GM23338 (cell line): ENCODE measurements around the gene TRPM1. TPM values are rescaled to one million over a fixed set of nuclear protein-coding genes. Genes with fewer than 3 reads are reported as not detected.

Experiments used
- ATAC-seq: fragments of 200-7000 bp; cut with Tn5 transposase; 3 replicates; pipeline ENCODE4 v1.9.1; 2020
- DNase-seq: peaks from one replicate; pipeline ENCODE4 v3.0.0-alpha.2; 2015; ENCODE audit warnings: low spot score
- H2AFZ ChIP-seq: fragments of 200-600 bp; sonication (generic); 2 replicates; pipeline ENCODE4 v1.8.0; 2016; ENCODE audit warnings: antibody characterized with exemption, mild to moderate bottlenecking, moderate library complexity
- H3F3A ChIP-seq: fragments of 200-600 bp; sonication (generic); replicated peaks from 2 replicates; pipeline ENCODE4 v1.8.0; 2017; ENCODE audit warnings: antibody characterized with exemption, mixed run types, low read depth
- H3K27ac ChIP-seq: fragments of 200-600 bp; sonication (generic); 2 replicates; pipeline ENCODE4 v1.6.1; 2016; ENCODE audit warnings: low read depth
- H3K27me3 ChIP-seq: fragments of 200-600 bp; sonication (generic); 2 replicates; pipeline ENCODE4 v1.8.0; 2016; ENCODE audit warnings: mild to moderate bottlenecking, mixed run types, moderate library complexity; ENCODE audit not compliant: insufficient read depth
- H3K36me3 ChIP-seq: fragments of 200-600 bp; sonication (generic); 2 replicates; pipeline ENCODE4 v1.8.0; 2016; ENCODE audit warnings: mild to moderate bottlenecking; ENCODE audit not compliant: insufficient read depth
- H3K4me1 ChIP-seq: fragments of 200-600 bp; sonication (generic); 2 replicates; pipeline ENCODE4 v1.8.0; 2016; ENCODE audit warnings: mild to moderate bottlenecking, moderate library complexity; ENCODE audit not compliant: insufficient read depth
- H3K4me2 ChIP-seq: fragments of 200-600 bp; sonication (generic); 2 replicates; pipeline ENCODE4 v1.7.1; 2017; ENCODE audit warnings: mixed run types
- H3K4me3 ChIP-seq: fragments of 200-600 bp; sonication (generic); 2 replicates; pipeline ENCODE4 v1.6.1; 2016; ENCODE audit warnings: mixed run types
- H3K79me2 ChIP-seq: fragments of 200-600 bp; sonication (generic); replicated peaks from 2 replicates; pipeline ENCODE4 v1.8.0; 2017; ENCODE audit warnings: mild to moderate bottlenecking; ENCODE audit not compliant: insufficient read depth
- H3K9me2 ChIP-seq: fragments of 200-600 bp; sonication (generic); 2 replicates; pipeline ENCODE4 v1.8.0; 2017; ENCODE audit not compliant: insufficient read depth
- H4K20me1 ChIP-seq: fragments of 200-600 bp; sonication (generic); replicated peaks from 2 replicates; pipeline ENCODE4 v1.8.0; 2017; ENCODE audit warnings: mild to moderate bottlenecking; ENCODE audit not compliant: insufficient read depth
- H3K27ac Mint-ChIP-seq: 2 replicates; pipeline ENCODE4 v1.8.0; 2020; ENCODE audit warnings: inconsistent platforms, mild to moderate bottlenecking, moderate library complexity, mixed read lengths
- H3K27me3 Mint-ChIP-seq: 3 replicates; pipeline ENCODE4 v1.8.0; 2022; ENCODE audit warnings: low read depth, mild to moderate bottlenecking, moderate library complexity, mixed read lengths, inconsistent platforms; ENCODE audit not compliant: insufficient read depth, poor library complexity
- H3K36me3 Mint-ChIP-seq: 3 replicates; pipeline ENCODE4 v1.8.0; 2021; ENCODE audit warnings: low read depth, mild to moderate bottlenecking, inconsistent platforms, moderate library complexity, mixed read lengths
- H3K4me1 Mint-ChIP-seq: 3 replicates; pipeline ENCODE4 v1.8.0; 2020; ENCODE audit warnings: mild to moderate bottlenecking, inconsistent platforms, mixed read lengths
- H3K4me3 Mint-ChIP-seq: 3 replicates; pipeline ENCODE4 v1.8.0; 2021; ENCODE audit warnings: moderate library complexity, mild to moderate bottlenecking, inconsistent platforms, mixed read lengths
- H3K9me3 Mint-ChIP-seq: 3 replicates; pipeline ENCODE4 v1.8.0; 2020; ENCODE audit warnings: moderate library complexity, mild to moderate bottlenecking, inconsistent platforms, mixed read lengths
- CREB1 ChIP-seq: fragments of 250-450 bp; sonication (Bioruptor Pico); IDR thresholded peaks from 2 replicates; pipeline ENCODE4 v1.5.0; 2020; ENCODE audit warnings: low read depth, mild to moderate bottlenecking, moderate library complexity
- CTCF ChIP-seq, 2 experiments: fragments of 200-600 bp in 1 of 2; sonication (generic) in 1 of 2; conservative IDR thresholded peaks; 2 replicates each; pipeline versions ENCODE4 v1.5.1 to v1.6.1; 2016 to 2017; ENCODE audit warnings: antibody characterized with exemption in 2 of 2, low read depth in 2 of 2, mild to moderate bottlenecking in 2 of 2, moderate library complexity in 1 of 2
- ETS1 ChIP-seq: IDR thresholded peaks from 2 replicates; pipeline ENCODE4 v1.6.1; 2016; ENCODE audit warnings: antibody characterized with exemption
- EZH2 ChIP-seq: fragments of 200-600 bp; sonication (generic); IDR thresholded peaks from one replicate; pipeline ENCODE4 v1.8.0; 2017; ENCODE audit warnings: antibody characterized with exemption, mild to moderate bottlenecking, low read depth; ENCODE audit not compliant: unreplicated experiment
- EZH2phosphoT487 ChIP-seq: fragments of 200-600 bp; sonication (generic); IDR thresholded peaks from one replicate; pipeline ENCODE4 v1.8.1; 2018; ENCODE audit warnings: antibody characterized with exemption; ENCODE audit not compliant: unreplicated experiment
- NANOG ChIP-seq: IDR thresholded peaks from 2 replicates; pipeline ENCODE4 v1.6.1; 2016; ENCODE audit warnings: antibody characterized with exemption, borderline replicate concordance
- REST ChIP-seq: IDR thresholded peaks from one replicate; pipeline ENCODE4 v1.6.1; 2018; ENCODE audit warnings: antibody characterized with exemption; ENCODE audit not compliant: unreplicated experiment
- ZNF114 ChIP-seq: fragments of 250-450 bp; sonication (Bioruptor Pico); IDR thresholded peaks from 2 replicates; pipeline ENCODE4 v1.5.0; 2020; ENCODE audit warnings: mild to moderate bottlenecking, moderate library complexity
- ZNF331 ChIP-seq: fragments of 250-450 bp; sonication (Bioruptor Pico); IDR thresholded peaks from 2 replicates; pipeline ENCODE4 v1.5.0; 2020; ENCODE audit warnings: low read depth, mild to moderate bottlenecking, moderate library complexity
- polyA plus RNA-seq: library from polyadenylated mRNA; unstranded; fragments of >200 nt; fragmentation: Nextera tagmentation; extraction: Ambion mirVana; gene quantifications from 2 replicates; pipeline ENCODE4 v1.2.1, GENCODE V29; 2016
- total RNA-seq: library from RNA; depleted of rRNA; stranded (reverse); fragments of >200 nt; shearing (Covaris generic); gene quantifications from 2 replicates; pipeline ENCODE4 v1.2.3, GENCODE V29; 2014

Gene TRPM1
- total and polyA plus RNA-seq, 2 experiments from 2014 or later, result 0.19 TPM; not detected in 1

- TF ChIP-seq REST (no peak), CTCF (conservative IDR thresholded peaks at IDR 0.05; ENCODE audit: low read depth in 2 of 2) (no peak), EZH2 (no peak), EZH2phosphoT487 (no peak), ETS1 (no peak)
Observed at GRCh38 chr15:31082771-31083369, 18.7 kb downstream of the TRPM1 start (continued).

GRCh38 chr15:31081588-31082250, 19.8 kb downstream of the TRPM1 start:
- DNase-seq (no peak), ATAC-seq (no peak)
- Mint-ChIP-seq H3K4me3 (no peak overlapping the region), H3K36me3 (no peaks in the 10 kb centered on the region), H3K9me3 (no peaks in the 10 kb centered on the region), H3K27me3 (peaks cover 7% of the 10 kb centered on the region), H3K4me1 (peaks cover 53% of the 10 kb centered on the region), H3K27ac (no peak overlapping the region)
- H3K27ac ChIP-seq, result no peak overlapping the region
- H3F3A ChIP-seq, result no peaks in the 10 kb centered on the region
- H3K79me2 ChIP-seq, result no peaks in the 10 kb centered on the region
- H2AFZ ChIP-seq, result peak overlapping the region; percentile 63
- no peaks in the 10 kb centered on the region for H3K36me3 ChIP-seq
- no peak overlapping the region for H3K4me3 ChIP-seq
- H4K20me1 ChIP-seq, result no peaks in the 10 kb centered on the region
- peaks cover 48% of the 10 kb centered on the region for H3K4me1 ChIP-seq
- TF ChIP-seq ZNF331, result no peak
- no peak for TF ChIP-seq NANOG
- no peak for TF ChIP-seq CTCF (conservative IDR thresholded peaks at IDR 0.05; ENCODE audit: low read depth in 2 of 2)
- TF ChIP-seq CREB1 (CRISPR knock-in tag), result no peak
- no peak for TF ChIP-seq ETS1
- TF ChIP-seq ZNF114, result no peak
- no peak for TF ChIP-seq EZH2
- no peaks in the 10 kb centered on the region for H3K27me3 ChIP-seq
- H3K9me2 ChIP-seq, result 0 out of 2 replicates have a peak, but pooled peaks cover 2% of the 10 kb centered on the region
- no peak overlapping the region for H3K4me2 ChIP-seq
